Left colon (tissue), 2 donors: Measurements from ENCODE around the gene PAK1IP1. TPM values are rescaled to one million over a fixed set of nuclear protein-coding genes. Genes with fewer than 3 reads are reported as not detected.
"Not testable (repeated sequence)": the region's sequence is repeated elsewhere in the genome, so short reads cannot be mapped to it uniquely, and the experiment has no call there.

Experiments used
- ATAC-seq: fragments of 200-7000 bp; cut with Tn5 transposase; one replicate; pipeline ENCODE4 v1.9.1; 2020; ENCODE audit warnings: mild to moderate bottlenecking, moderate library complexity
- DNase-seq, 2 donors: peaks; one replicate each; pipeline ENCODE4 v3.0.0-alpha.2; 2020
- intact Hi-C, 2 donors: fragments of 100-400 bp; cut with DNase I in 1 of 2; cut with micrococcal nuclease in 1 of 2; formaldehyde crosslinking; loops; one replicate each; pipeline versions ENCODE4 v1.11.2 to v1.14.0; 2022; cut with DNase I, micrococcal nuclease
- total RNA-seq, 2 donors: library from RNA; stranded (reverse); fragmentation: NEBNext Ultra II Directional; extraction: Animal tissue kit (Norgen Biotek cat#: 25700); gene quantifications; one replicate each; pipeline ENCODE4 v1.2.1, GENCODE V29; 2021
- donor health status: DM: no; HTN: no; CAD: no.
- donor health status: DM: yes; HTN: yes; CAD: no.

The PAK1IP1 gene
- total RNA-seq, 2 donors from 2014 or later = 7.5 to 9.4 TPM

DNA sequence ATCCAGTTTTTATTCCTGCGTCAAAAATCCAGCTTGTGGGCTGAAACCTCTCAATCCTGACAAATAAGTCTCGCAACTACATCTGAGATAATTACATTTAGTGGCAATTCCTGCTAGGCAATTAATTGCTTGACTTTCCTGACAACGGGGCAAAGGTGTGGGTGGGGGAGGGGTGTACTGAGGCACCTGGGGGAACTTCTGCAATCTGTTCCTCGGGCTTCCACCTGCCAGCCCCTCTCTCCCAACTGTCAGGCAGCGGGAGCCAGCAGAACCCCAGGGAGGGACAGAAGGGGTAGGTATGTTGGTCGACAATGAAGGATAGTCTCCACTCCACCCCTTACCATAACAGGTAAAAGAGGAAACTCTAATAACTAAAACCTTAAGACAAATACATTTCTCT is 7.2 kb upstream of the PAK1IP1 start:
- ATAC-seq (no peak), DNase-seq (no peak)
- intact Hi-C loops = loop anchor here in 1 of 2 donors (10.0 kb wide), 1 partner anchor 183 kb away; no protein-coding TSS in a partner anchor

DNA sequence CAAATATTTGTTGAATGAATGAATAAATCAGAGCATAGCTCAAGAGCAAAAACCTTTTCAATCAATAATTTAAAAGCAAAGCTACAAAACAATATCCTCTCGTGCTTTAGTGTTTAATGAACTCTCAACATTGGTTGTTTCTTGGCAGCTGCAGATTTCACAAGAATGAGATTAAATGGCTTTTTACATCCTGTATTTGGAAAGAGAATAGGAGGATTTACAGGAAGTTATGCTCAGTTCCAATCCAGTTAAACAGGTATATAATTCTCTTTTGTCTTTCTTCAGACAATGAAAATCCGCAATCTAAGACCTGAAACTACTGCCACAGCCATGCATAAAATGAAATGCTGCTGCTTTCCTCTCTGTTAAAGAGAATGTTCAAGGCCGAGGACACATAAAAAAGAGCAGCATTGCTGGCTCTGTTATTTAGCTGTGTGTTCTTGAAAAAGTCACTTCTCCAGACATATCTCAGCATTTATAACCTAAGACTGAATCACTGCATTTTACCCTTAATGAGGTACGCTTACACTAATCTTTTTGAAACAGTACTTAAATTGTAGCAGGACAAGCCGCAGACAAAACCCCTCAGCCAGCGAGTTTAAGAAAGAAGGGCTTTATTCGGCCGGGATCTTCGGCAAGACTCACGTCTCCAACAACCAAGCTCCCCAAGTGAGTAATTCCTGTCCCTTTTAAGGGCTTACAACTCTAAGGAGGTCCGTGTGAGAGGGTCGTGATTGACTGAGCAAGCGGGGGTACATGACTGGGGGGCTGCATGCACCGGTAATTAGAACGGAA is 3.9 kb upstream of the PAK1IP1 start:
- intact Hi-C loops = no loop called here
- no peak for ATAC-seq

DNA sequence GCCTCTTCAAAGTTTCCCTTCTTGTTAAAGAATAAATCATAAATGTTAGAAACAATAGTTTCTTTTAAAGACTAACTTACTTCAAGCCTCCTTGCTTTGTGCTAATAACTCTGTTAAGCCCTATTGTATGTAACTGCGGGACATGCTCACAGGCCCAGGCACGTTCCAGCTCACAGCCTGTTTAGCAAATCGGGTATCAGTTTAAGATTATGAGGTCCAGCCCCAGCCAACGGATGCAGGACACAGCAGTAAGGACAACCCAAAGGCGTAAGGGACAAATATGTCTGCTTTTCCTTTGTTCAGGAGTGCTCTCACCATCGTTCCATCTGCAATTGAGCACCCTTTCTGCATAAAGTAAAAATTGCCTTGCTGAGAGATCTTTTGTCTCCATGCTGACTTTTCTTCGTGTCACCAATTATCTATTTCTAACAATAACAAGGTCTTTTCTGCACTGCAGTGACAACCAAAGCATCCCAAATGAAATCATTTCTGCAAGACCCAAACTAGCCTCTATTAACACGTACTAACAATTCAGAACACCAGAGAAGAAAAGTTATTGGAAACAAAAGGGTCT is 1.7 kb upstream of the PAK1IP1 start:
- ATAC-seq (no peak), DNase-seq (no peak)
- intact Hi-C loops = no loop called here

More for the DNA sequence above, 3.9 kb upstream of the PAK1IP1 start:
- no peak for DNase-seq

DNA sequence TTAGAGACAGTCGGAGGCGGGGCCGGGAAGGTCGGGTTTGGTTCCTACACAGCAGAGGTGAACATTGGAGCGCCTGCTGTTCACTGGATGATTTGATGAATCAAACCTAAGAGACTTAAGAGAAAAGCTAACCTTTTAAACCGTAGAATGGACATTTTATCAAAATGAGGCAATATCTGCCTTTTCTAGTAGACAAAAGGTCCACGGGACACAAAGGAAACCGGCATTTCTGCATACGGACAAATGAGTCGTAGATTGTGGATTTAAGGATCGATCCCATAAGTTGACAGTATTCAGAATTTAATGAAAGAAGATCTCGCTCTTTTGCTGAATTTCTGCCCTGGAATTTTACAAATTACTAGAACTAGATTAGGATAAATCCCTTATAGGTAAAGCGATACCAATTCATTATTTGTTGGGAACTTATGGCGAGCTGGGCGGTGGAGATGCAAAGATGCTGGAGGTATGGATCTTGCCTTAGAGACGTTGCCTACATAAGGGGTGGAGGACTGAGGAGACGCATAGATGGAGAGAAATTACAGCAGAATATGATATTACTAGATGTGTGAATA is 400 bp downstream of the PAK1IP1 start:
- intact Hi-C loops = no loop called here
- ATAC-seq = no peak

GRCh38 chr6:10696655-10697054 is 1.9 kb downstream of the PAK1IP1 start:
- DNase-seq (no peak), ATAC-seq (no peak)
- intact Hi-C loops = no loop called here

More for the DNA sequence above, 400 bp downstream of the PAK1IP1 start:
- no peak for DNase-seq

GRCh38 chr6:10713962-10714361 is 19.2 kb downstream of the PAK1IP1 start:
- intact Hi-C loops = no loop called here
- DNase-seq (no peak), ATAC-seq (no peak)

- intact Hi-C loops = no loop called here
- DNase-seq (no peak), ATAC-seq (no peak)
These were observed 24.7 kb downstream of the PAK1IP1 start for GRCh38 chr6:10719296-10719963.

- ATAC-seq (no peak), DNase-seq (peak; percentile 45 to 54)
- intact Hi-C loops = no loop called here
These were observed 25.1 kb downstream of the PAK1IP1 start for GRCh38 chr6:10719964-10720264.

DNA sequence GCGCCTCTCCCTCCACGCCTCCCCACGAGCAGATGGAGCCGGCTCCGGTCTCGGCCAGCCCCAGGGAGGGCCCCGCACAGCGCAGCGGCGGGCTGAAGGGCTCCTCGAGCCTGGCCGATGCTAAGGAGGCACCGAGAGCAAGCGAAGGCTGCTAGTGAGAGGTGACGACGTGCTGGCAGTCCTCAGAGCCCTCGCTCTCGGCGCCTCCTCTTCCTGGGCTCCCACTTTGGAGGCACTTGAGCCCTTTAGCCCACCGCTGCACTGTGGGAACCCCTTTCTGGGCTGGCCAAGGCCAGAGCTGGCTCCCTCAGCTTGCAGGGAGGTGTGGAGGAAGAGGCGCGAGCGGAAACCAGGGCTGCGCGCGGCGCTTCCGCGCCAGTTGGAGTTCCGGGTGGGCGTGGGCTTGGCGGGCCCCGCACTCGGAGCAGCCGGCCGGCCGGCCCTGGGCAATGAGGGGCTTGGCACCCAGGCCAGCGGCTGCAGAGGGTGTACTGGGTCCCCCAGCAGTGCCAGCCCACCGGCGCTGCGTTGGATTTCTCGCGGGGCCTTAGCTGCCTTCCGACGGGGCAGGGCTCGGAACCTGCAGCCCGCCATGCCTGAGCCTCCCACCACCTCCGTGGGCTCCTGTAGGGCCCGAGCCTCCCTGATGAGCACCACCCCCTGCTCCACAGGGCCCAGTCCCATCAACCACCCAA is 25.6 kb downstream of the PAK1IP1 start:
- ATAC-seq = peak; percentile 12

DNA sequence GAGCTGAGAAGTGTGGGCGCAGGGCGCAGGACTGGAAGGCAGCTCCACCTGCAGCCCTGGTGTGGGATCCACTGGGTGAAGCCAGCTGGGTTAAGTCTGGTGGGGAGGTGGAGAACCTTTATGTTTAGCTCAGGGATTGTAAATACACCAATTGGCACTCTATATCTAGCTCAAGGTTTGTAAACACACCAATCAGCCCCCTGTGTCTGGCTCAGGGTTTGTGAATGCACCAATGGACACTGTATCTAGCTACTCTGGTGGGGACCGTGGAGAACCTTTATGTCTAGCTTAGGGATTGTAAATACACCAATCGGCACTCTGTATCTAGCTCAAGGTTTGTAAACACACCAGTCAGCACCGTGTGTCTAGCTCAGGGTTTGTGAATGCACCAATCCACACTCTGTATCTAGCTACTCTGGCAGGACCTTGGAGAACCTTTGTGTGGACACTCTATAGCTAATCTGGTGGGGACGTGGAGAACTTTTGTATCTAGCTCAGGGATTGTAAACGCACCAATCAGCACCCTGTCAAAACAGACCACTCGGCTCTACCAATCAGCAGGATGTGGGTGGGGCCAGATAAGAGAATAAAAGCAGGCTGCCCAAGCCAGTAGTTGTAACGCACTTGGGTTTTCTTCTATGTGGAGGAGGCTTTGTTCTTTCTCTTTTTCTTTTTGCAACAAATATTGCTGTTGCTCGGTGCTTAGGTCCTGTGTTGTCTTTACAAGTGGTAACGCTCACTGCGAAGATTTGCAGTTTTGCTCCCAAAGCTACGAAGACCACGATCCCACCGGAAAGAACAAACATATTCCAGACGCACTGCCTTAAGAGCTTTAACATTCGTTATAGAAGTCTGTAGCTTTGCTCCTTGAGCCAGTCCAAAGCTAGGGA is 26.4 kb downstream of the PAK1IP1 start:
- ATAC-seq, intact Hi-C loops: not testable (repeated sequence)

More for the DNA sequence above, 25.6 kb downstream of the PAK1IP1 start:
- intact Hi-C loops = no loop called here
- DNase-seq = peak; percentile 44 to 63

GRCh38 chr6:10721850-10722569 is 27.2 kb downstream of the PAK1IP1 start:
- ATAC-seq = no peak
- DNase-seq = no peak
- intact Hi-C loops = no loop called here

More for the DNA sequence above, 26.4 kb downstream of the PAK1IP1 start:
- DNase-seq = peak in 1 of 2 donors; percentile 36

DNA sequence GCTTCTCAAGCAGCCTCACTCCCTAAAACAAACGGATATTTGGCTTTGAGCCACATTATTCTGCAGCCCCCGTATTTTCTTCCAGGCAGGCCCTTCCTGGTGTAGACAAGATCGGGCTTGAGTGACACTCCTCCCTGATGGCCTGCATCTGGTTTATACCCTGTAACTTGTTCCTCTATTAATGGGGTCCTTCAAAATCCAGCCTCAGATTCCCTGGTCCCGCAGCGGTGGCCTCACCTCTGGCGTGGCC is 27.7 kb downstream of the PAK1IP1 start:
- ATAC-seq = no peak
- intact Hi-C loops = no loop called here
- no peak for DNase-seq

DNA sequence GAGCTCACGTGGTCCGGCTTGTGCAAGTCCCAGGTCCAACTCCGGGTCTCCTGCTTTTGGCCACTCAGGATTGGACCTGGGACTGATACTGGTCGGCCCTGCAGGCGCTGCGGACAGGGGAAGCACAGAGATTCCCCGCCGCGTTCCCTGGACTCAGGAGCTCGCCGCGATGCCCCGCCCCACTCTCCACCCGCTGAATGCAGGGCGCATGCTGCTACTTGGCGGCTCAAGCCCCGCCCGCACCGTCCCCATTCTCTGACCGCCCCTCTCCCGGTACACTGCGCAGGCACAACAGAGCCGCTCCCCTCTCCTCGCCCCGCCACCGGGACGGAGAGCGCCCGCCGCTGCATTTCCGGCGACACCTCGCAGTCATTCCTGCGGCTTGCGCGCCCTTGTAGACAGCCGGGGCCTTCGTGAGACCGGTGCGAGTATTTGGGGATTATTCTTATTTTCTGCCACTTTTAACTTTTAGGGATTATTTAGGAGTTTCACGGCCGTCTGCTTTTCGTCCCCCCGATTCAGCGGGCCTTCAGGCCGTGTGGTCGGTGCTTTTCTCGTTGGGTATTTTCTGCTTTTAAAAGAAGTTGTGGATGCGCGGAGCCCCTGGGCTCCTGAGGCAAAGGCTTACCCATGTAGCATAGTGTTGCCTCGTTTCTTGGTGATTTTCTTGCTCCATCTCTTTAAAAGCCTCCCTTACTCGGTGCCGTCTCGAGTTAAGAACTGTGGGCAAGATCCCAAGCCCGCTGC is 28.2 kb downstream of the PAK1IP1 start, which contains the start of gene TMEM14C:
TSS of gene TMEM14C (plus strand) at position 251 of the 747 bp plus-strand sequence. CDS start 1,544 bp downstream, outside the sequence.
- intact Hi-C loops = no loop called here
- DNase-seq (peak; percentile 99), ATAC-seq (peak; percentile 97)

DNA sequence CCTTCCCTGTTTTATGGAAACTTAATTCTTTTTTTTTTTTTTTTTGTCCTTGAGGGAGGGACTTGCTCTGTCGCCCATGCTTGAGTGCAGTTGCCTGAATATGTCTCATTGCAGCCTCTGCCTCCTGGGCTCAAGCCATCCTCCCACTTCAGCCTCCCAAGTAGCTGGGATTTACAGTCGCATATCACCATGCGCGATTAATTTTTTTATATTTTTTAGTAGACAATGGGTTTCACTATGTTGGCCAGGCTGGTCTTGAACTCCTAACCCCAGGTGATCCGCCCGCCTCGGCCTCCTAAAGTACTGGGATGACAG is 28.8 kb downstream of the PAK1IP1 start:
- intact Hi-C loops = no loop called here
- DNase-seq (peak in 1 of 2 donors; percentile 32), ATAC-seq (peak; percentile 28)

DNA sequence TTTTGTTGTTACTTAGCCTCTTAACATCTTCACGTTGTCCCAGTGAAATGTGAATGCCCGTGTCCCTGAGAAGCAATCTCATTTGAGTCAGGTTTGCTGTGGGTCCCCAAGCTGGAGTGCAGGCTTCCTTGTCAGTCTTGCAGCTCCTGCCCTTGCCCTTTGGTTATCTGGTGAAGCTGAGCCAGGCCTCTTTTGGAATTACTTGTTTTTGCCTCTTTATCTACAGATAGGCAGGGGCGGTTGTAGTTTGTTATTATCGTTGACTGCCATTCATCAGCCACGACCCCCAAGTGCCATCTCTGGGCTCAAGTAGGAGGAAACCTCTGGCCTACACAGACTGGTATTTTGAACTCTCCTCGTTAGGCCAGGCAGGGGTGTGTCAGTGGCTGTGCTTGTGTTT is 30.3 kb downstream of the PAK1IP1 start:
- intact Hi-C loops = no loop called here

GRCh38 chr6:10725716-10726115 is 30.9 kb downstream of the PAK1IP1 start:
- ATAC-seq (no peak), DNase-seq (no peak)
- intact Hi-C loops = no loop called here

More for the DNA sequence above, 30.3 kb downstream of the PAK1IP1 start:
- DNase-seq (no peak), ATAC-seq (no peak)

- no peak for DNase-seq
- ATAC-seq = no peak
- intact Hi-C loops = no loop called here
These were observed 35.5 kb downstream of the PAK1IP1 start for GRCh38 chr6:10730254-10730653.
